LoVo (cell line): ENCODE data around the gene TJP3.

Experiments
- DNase-seq: peaks from one replicate; pipeline ENCODE4 v3.0.0-alpha.2; 2016; ENCODE audit warnings: low spot score

The TJP3 gene

GRCh38 chr19:3768015-3768747, 60.0 kb downstream of the TJP3 start:
- no peak for DNase-seq

- DNase-seq, result no peak
Measured at GRCh38 chr19:3768748-3769099, 60.5 kb downstream of the TJP3 start.

DNA sequence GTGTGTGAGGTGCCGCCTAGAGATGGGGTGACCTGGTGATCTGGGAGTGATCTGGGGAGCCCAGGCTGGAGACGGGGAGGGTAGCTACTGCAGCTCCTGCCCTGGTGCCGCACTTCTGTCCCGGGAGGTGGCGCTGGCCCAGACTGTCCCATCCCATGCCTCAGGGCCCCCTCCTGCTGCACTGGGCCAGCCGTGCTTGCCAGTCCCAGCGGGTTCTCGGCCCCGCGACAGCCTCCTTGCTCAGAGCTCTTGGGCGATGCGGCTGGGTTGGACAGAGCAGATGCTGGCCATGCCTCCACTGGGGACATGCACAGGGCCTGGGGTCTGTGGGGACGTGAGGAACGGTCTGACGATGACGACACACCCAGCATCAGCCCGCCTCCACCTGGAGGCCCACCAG, 61.3 kb downstream of the TJP3 start:
- DNase-seq, result no peak

GRCh38 chr19:3770136-3770999, 62.2 kb downstream of the TJP3 start:
- DNase-seq, result no peak

- no peak for DNase-seq
Measured at GRCh38 chr19:3771000-3771905, 63.1 kb downstream of the TJP3 start.

DNA sequence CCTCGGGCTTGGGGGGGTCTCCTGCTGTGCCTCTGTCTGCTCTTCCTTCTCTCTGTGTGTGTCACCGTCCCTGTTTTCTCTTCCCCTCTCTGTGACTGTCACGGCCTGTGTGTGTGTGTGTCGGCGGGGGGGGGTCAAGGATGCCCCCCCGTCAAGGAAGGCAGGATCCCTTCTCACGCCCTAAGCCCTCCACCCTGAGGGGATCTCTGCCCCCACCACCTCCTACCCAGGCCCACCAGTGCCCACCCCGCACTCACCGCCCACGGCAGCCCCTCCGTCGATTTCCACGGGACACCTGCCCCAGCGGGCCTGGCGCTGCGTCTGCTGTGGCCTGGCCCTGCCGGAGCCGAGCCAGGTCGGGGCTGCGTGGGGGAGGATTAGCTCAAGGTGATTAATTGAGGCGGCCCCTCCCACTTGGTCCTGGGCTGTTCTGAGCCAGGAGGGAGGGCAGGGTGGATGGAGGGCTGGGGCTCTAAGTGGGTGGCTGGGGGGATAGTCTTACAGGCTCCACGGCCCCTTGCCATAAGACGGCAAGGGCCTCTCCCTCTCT, 63.8 kb downstream of the TJP3 start, which contains the start of gene RAX2:
TSS of gene RAX2 (minus strand) at position 323 of the 550 bp plus-strand sequence. CDS start 486 bp downstream, outside the sequence.
- no peak for DNase-seq

GRCh38 chr19:3773814-3774515, 65.8 kb downstream of the TJP3 start:
- DNase-seq, result no peak

DNA sequence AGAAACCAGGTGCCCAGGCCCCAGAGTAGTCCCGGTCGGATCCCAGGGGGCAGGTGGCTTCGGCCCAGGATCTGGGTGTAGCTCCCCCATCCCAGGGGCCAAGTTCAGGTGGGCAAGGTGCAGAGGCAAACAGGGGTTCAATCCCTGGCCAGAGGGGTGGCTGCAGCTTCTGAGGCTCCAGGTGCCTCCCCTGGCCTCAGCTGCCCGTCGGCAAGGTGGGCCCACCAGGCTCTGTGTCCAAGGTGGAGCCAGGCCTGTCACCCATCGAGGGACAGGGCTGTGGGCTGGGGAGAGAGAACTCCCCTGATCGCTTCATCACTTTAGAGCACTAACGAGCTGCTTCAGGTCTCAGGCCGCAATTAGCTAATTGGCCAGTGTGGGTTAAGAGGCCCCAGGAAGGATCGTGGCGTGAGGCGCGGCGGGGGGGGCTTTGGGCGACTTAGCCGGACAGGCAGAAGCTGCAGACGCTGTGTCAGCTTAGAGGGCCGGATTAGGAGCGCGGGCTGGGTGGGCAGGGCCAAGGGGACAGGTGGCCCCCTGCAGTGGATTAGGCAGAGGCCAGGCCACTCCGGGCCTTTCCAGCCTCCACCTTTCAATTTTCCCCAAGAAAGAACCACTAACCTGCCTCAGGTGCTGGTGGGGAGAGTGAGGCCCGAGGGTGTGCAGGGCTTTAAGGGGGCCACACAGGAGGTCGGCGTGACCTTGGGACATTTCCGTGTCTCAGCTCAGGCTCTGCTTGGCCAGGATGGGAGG, 66.6 kb downstream of the TJP3 start:
- DNase-seq, result no peak

GRCh38 chr19:3775374-3775711, 67.2 kb downstream of the TJP3 start:
- no peak for DNase-seq

DNA sequence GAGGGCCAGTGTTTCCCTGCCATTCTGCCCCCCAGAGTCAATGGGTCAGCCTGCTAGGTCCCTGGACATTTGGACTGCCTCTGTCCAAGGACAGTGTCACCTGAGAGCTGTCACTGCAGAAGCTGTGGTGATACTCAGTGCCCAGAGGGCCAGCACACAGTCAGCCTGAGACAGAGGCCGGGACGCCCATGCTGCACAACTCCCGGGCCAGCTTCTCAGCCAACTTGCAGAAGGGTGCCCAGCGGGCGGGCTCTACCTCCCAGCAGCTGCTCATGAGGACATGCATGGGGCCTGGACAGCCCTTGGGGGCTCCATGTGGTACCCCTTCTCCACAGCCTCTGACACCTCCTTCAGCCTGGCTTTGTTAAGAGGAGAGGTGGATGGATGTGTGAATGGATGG, 67.6 kb downstream of the TJP3 start:
- no peak for DNase-seq

- no peak for DNase-seq
Measured at GRCh38 chr19:3776479-3777040, 68.4 kb downstream of the TJP3 start.

DNA sequence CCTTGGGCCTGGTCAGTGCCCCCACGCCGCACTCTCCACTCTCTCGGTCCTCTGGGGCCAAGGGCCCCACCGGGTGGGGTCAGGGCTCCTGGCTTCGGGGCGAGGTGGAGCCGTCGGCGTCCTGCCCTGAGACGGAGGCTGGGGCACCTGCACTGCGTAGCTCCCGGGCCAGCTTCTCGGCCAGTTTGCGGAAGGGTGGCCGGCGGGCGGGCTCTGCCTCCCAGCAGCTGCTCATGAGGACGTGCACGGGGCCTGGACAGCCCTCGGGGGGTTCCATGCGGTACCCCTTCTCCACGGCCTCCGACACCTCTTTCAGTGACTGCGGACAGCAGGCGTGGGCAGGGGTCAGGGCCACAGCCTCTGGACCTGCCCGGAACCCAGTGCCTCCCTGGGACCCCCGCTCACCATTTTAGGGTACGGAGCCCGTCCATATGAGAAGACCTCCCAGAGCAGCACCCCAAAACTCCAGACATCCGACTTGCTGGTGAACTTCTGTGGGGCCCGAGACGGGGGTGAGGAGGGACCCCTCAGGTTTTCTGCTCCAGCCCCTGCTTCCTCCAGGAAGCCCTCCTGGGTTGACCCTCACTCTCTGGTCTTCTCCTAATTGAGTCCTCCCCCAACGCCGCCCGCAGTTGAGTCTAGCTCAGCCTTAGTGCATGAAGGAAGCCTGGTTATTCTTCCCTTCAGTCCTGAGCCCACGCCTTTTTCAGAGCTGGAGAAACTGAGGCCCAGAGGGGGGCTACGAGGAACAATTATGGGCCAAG, 70.1 kb downstream of the TJP3 start:
- no peak for DNase-seq

DNA sequence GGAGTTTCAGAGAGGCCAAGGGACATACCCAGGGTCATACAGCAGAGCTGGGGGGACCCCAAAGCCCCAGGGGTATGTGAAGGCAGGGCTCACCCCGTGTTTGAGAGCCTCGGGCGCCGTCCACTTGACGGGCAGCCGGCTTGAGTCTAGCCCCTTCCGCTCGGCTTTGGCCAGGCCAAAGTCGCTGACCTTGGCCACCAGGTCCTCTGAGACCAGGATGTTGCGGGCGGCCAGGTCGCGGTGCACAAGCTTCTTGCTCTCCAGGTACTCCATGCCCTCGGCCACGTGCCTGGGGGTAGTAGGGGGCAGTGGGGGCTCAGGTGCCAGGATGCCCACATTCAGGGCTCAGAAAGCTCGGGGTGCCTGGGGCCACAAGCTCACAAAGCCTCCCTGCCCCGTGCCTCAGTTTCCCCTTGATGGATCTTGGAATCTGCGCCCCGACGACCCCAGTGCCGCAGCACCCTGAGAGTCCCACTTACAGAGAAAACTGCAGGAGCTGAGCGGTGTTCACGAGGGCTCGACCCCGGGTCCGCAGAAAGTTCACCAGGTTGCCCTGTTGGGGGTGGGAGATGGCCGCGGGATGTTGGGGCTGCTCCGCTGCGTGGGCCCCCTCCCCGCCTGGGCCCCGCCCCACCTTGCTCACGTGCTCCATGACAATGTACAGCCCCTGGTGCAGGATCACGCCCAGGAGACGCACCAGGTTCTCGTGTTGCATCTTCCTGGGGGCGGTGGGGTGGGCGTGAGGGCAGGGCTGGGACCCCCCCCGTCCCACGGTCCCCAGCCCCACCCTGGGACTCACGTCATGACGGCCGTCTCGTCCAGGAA, 70.9 kb downstream of the TJP3 start:
- DNase-seq, result no peak

GRCh38 chr19:3780786-3781304, 72.7 kb downstream of the TJP3 start:
- no peak for DNase-seq

DNA sequence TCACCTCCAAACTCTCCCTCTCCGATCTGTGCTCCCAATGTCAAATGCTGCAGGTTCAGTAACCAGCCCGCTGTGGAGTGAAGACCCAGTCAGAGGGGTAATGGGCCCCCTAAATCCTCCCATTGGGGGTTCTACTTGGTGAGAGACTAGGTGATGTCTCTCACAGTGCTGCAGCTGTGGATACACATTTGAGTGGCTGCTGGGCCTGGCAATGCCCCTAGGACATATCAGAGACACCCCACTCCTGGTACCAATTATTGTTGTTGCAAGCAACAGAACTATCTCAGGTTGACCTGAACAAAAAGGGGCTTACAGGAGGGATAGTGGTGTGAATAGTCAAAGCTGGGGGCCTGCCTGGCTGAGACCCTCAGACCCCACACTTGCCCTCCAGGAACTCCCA, 73.4 kb downstream of the TJP3 start:
- no peak for DNase-seq

- DNase-seq, result no peak
Measured at GRCh38 chr19:3782330-3782729, 74.1 kb downstream of the TJP3 start.

DNA sequence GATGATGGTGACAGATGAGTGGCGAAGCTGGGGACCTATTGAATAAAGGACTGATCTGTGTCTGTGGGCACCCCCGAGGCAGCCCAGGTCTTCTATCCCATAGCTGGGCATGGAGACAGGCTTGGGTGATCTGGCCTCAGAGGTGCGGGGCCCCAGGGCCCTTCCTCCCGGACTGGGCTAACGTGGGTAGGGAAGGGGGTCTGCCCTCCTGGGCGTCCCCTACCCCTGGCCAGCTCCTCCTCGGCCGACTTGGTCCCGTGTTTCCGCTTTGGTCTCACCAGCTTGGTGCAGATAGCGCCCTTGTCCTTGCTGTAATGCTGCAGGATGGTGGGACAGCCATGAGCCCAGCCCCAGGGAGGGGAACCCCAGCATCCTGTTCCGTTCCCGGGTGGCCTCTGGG, 74.7 kb downstream of the TJP3 start:
- DNase-seq, result no peak
